H9 (cell line): Measurements from ENCODE around the gene MIEF1. TPM values are rescaled to one million over a fixed set of nuclear protein-coding genes. Genes with fewer than 3 reads are reported as not detected.
A peak's percentile ranks its signal among the peaks of the same experiment; 100 is the strongest.

Experiments used
- DNase-seq: peaks from one replicate; pipeline ENCODE4 v3.0.0-alpha.2; 2017
- H2AFZ ChIP-seq: one replicate; pipeline ENCODE4 v1.6.1; 2013; ENCODE audit warnings: mild to moderate bottlenecking, low read length, control low read depth, moderate library complexity
- H2AK5ac ChIP-seq: 2 replicates; pipeline ENCODE4 v1.6.1; 2013; ENCODE audit warnings: low read length, control low read depth, mixed read lengths; ENCODE audit not compliant: insufficient read length
- H2BK120ac ChIP-seq: one replicate; pipeline ENCODE4 v1.6.1; 2013; ENCODE audit warnings: low read depth, mild to moderate bottlenecking, low read length, control low read depth, inconsistent platforms; ENCODE audit not compliant: poor library complexity, severe bottlenecking
- H2BK12ac ChIP-seq: 2 replicates; pipeline ENCODE4 v1.6.1; 2013; ENCODE audit warnings: low read length, control low read depth, mixed read lengths, low read depth; ENCODE audit not compliant: insufficient read length
- H2BK15ac ChIP-seq: 2 replicates; pipeline ENCODE4 v1.6.1; 2013; ENCODE audit warnings: low read depth, low read length, control low read depth
- H2BK20ac ChIP-seq: one replicate; pipeline ENCODE4 v1.6.1; 2013; ENCODE audit warnings: low read depth, mild to moderate bottlenecking, low read length, control low read depth, inconsistent platforms; ENCODE audit not compliant: poor library complexity, severe bottlenecking
- H2BK5ac ChIP-seq: 2 replicates; pipeline ENCODE4 v1.6.1; 2013; ENCODE audit warnings: low read length, control low read depth, mixed read lengths; ENCODE audit not compliant: insufficient read length
- H3K14ac ChIP-seq: 2 replicates; pipeline ENCODE4 v1.6.1; 2013; ENCODE audit warnings: low read length, control low read depth; ENCODE audit not compliant: insufficient read depth
- H3K18ac ChIP-seq: 2 replicates; pipeline ENCODE4 v1.6.1; 2013; ENCODE audit warnings: low read depth, mild to moderate bottlenecking, mixed read lengths, low read length, control low read depth; ENCODE audit not compliant: insufficient read length
- H3K23ac ChIP-seq: 2 replicates; pipeline ENCODE4 v1.6.1; 2013; ENCODE audit warnings: low read length, control low read depth, mixed read lengths, low read depth; ENCODE audit not compliant: insufficient read length
- H3K23me2 ChIP-seq: 2 replicates; pipeline ENCODE4 v1.6.1; 2013; ENCODE audit warnings: low read depth, mild to moderate bottlenecking, mixed read lengths, low read length, control low read depth; ENCODE audit not compliant: insufficient read length, poor library complexity, severe bottlenecking
- H3K27ac ChIP-seq: 2 replicates; pipeline ENCODE4 v1.5.1; 2013; ENCODE audit warnings: low read length, control low read depth, mixed read lengths, low read depth; ENCODE audit not compliant: insufficient read length
- H3K27me3 ChIP-seq: 2 replicates; pipeline ENCODE4 v1.6.1; 2013; ENCODE audit warnings: low read length, control low read depth, inconsistent platforms; ENCODE audit not compliant: insufficient read depth
- H3K4ac ChIP-seq: 2 replicates; pipeline ENCODE4 v1.6.1; 2013; ENCODE audit warnings: low read depth, mild to moderate bottlenecking, control low read depth, inconsistent platforms, low read length, moderate library complexity
- H3K4me1 ChIP-seq: 2 replicates; pipeline ENCODE4 v1.6.1; 2013; ENCODE audit warnings: low read length, control low read depth, inconsistent platforms; ENCODE audit not compliant: insufficient read depth
- H3K4me2 ChIP-seq: 2 replicates; pipeline ENCODE4 v1.6.1; 2013; ENCODE audit warnings: low read length, control low read depth, mixed read lengths; ENCODE audit not compliant: insufficient read length, insufficient read depth
- H3K56ac ChIP-seq: 2 replicates; pipeline ENCODE4 v1.6.1; 2013; ENCODE audit warnings: low read depth, mild to moderate bottlenecking, mixed read lengths, low read length, control low read depth; ENCODE audit not compliant: insufficient read length
- H3K79me1 ChIP-seq: 2 replicates; pipeline ENCODE4 v1.6.1; 2013; ENCODE audit warnings: low read depth, mild to moderate bottlenecking, moderate library complexity, low read length, control low read depth, inconsistent platforms; ENCODE audit not compliant: insufficient read depth, poor library complexity, severe bottlenecking
- H3K79me2 ChIP-seq: 2 replicates; pipeline ENCODE4 v1.6.1; 2013; ENCODE audit warnings: low read length, control low read depth, inconsistent platforms; ENCODE audit not compliant: insufficient read depth
- H3K9ac ChIP-seq: 2 replicates; pipeline ENCODE4 v1.6.1; 2013; ENCODE audit warnings: low read length, control low read depth, mixed read lengths; ENCODE audit not compliant: insufficient read length; ENCODE audit errors: extremely low read depth
- H3K9me3 ChIP-seq: one replicate; pipeline ENCODE4 v1.6.1; 2013; ENCODE audit warnings: low read depth, low read length, inconsistent platforms; ENCODE audit not compliant: control insufficient read depth
- H3T11ph ChIP-seq: one replicate; pipeline ENCODE4 v1.6.1; 2013; ENCODE audit warnings: mild to moderate bottlenecking, low read length, control low read depth, inconsistent platforms
- H4K20me1 ChIP-seq: one replicate; pipeline ENCODE4 v1.6.1; 2013; ENCODE audit not compliant: control insufficient read depth, insufficient read length, insufficient read depth
- H4K5ac ChIP-seq: 2 replicates; pipeline ENCODE4 v1.6.1; 2013; ENCODE audit warnings: low read depth, mild to moderate bottlenecking, mixed read lengths, low read length, control low read depth; ENCODE audit not compliant: insufficient read length
- H4K8ac ChIP-seq: replicated peaks from 2 replicates; pipeline ENCODE4 v1.6.1; 2013; ENCODE audit warnings: low read length, control low read depth, mixed read lengths, low read depth; ENCODE audit not compliant: insufficient read length
- H4K91ac ChIP-seq: 2 replicates; pipeline ENCODE4 v1.6.1; 2013; ENCODE audit warnings: low read depth, mild to moderate bottlenecking, moderate library complexity, mixed read lengths, low read length, control low read depth; ENCODE audit not compliant: insufficient read length
- H3K27ac Mint-ChIP-seq, 3 experiments: 2 replicates in 2 of 3; 3 replicates in 1 of 3; pipeline ENCODE4 v1.8.0; 2020 to 2021; ENCODE audit warnings: mixed read lengths in 3 of 3, mild to moderate bottlenecking in 1 of 3, moderate library complexity in 1 of 3
- H3K27me3 Mint-ChIP-seq: 2 replicates; pipeline ENCODE4 v1.8.0; 2021; ENCODE audit warnings: low read depth, mild to moderate bottlenecking, moderate library complexity, mixed read lengths
- H3K36me3 Mint-ChIP-seq, 3 experiments: 2 replicates in 2 of 3; 3 replicates in 1 of 3; pipeline ENCODE4 v1.8.0; 2020 to 2021; ENCODE audit warnings: low read depth in 3 of 3, mixed read lengths in 3 of 3; ENCODE audit not compliant: insufficient read depth in 1 of 3
- H3K4me1 Mint-ChIP-seq, 2 experiments: 2 replicates each; pipeline ENCODE4 v1.8.0; 2020; ENCODE audit warnings: mixed read lengths in 2 of 2
- H3K4me3 Mint-ChIP-seq, 2 experiments: 2 replicates in 1 of 2; 3 replicates in 1 of 2; pipeline ENCODE4 v1.8.0; 2020 to 2021; ENCODE audit warnings: mild to moderate bottlenecking in 2 of 2, mixed read lengths in 2 of 2, moderate library complexity in 1 of 2
- H3K9me3 Mint-ChIP-seq, 2 experiments: 2 replicates in 1 of 2; 3 replicates in 1 of 2; pipeline ENCODE4 v1.8.0; 2020; ENCODE audit warnings: mild to moderate bottlenecking in 2 of 2, mixed read lengths in 2 of 2, moderate library complexity in 1 of 2
- CTCF ChIP-seq: fragments of 200-600 bp; sonication (generic); conservative IDR thresholded peaks from 3 replicates; pipeline ENCODE4 v1.8.0; 2021; ENCODE audit warnings: antibody characterized with exemption, mild to moderate bottlenecking
- WGBS: extraction: QIAGEN DNeasy Blood & Tissue Kit; methylation state at CpG from one replicate; pipeline ENCODE4 v1.1.7; 2013; ENCODE audit warnings: missing lambda C conversion rate, low lambda C conversion rate, mixed read lengths; ENCODE audit not compliant: insufficient read length; ENCODE audit errors: extremely low coverage; 5-methylcytosine and 5-hydroxymethylcytosine counted together
- total RNA-seq: library from RNA; stranded (reverse); gene quantifications from 2 replicates; pipeline ENCODE4 v1.2.1, GENCODE V29; 2021

MIEF1 gene
- total RNA-seq, 1 experiment from 2014 or later = 32.6 TPM

- H4K8ac ChIP-seq = no peak overlapping the region
- no peak overlapping the region for H2BK5ac ChIP-seq
- H2BK15ac ChIP-seq = no peak overlapping the region
- H3K4me2 ChIP-seq = peak overlapping the region; percentile 2
- no peak overlapping the region for H2BK120ac ChIP-seq
- H2AFZ ChIP-seq = no peak overlapping the region
- Mint-ChIP-seq H3K4me3 (peak overlapping the region; percentile 19 to 61; a peak in 3 of 5 replicates), H3K36me3 (peaks cover 0 to 15% (median 13%) of the 10 kb centered on the region in 3 experiments; a peak in 4 of 7 replicates), H3K27me3 (peaks cover 4% of the 10 kb centered on the region), H3K9me3 (no peaks in the 10 kb centered on the region; a peak in 1 of 5 replicates), H3K4me1 (peaks cover 42 to 50% of the 10 kb centered on the region in 2 experiments), H3K27ac (no peak overlapping the region)
- peaks cover 2% of the 10 kb centered on the region; the same call in 1 of the 2 replicates for H3K79me2 ChIP-seq
- H2AK5ac ChIP-seq = no peak overlapping the region
- H3K4ac ChIP-seq = no peak overlapping the region
- no peaks in the 10 kb centered on the region for H3K79me1 ChIP-seq
- H2BK12ac ChIP-seq = no peak overlapping the region
- no peak overlapping the region for H3K27ac ChIP-seq
- no peaks in the 10 kb centered on the region for H3K9me3 ChIP-seq
- no peaks in the 10 kb centered on the region for H4K20me1 ChIP-seq
- no peak overlapping the region for H3K23ac ChIP-seq
- no peak overlapping the region for H3T11ph ChIP-seq
- 0 out of 2 replicates have a peak overlapping the region, but pooled peaks have one; percentile 5 for H3K14ac ChIP-seq
- peaks cover 6% of the 10 kb centered on the region for H3K23me2 ChIP-seq
- H3K27me3 ChIP-seq = no peaks in the 10 kb centered on the region
- H4K5ac ChIP-seq = no peak overlapping the region
- no CpG with 5 or more reads among the region's 13 CpGs for WGBS
- H3K18ac ChIP-seq = no peak overlapping the region
- peak; percentile 79 for DNase-seq
- no peak overlapping the region for H3K56ac ChIP-seq
- peaks cover 3% of the 10 kb centered on the region; the same call in 1 of the 2 replicates for H3K4me1 ChIP-seq
- no peak overlapping the region for H2BK20ac ChIP-seq
- TF ChIP-seq CTCF = no peak
- H3K9ac ChIP-seq = no peak overlapping the region
- no peak overlapping the region for H4K91ac ChIP-seq
Measured at GRCh38 chr22:39535357-39535725, 33.3 kb downstream of the MIEF1 start.
